ENCODE measurements around the gene CASP1.
"Not testable (repeated sequence)": the region's sequence is repeated elsewhere in the genome, so short reads cannot be mapped to it uniquely, and the experiment has no call there.

GRCh38 chr11:105069749-105070148 is 34.8 kb upstream of the CASP1 start:
- TF ChIP-seq CTCF (IDR thresholded peaks at IDR 0.05); ZFX (IDR thresholded peaks at IDR 0.05; ENCODE audit: borderline replicate concordance): not testable (repeated sequence)
